Hematopoietic multipotent progenitor cell treated with erythropoietin and hydrocortisone succinate and interleukin-3 and kit ligand, for 15 days (in vitro differentiated cells): ENCODE results near the gene TOGARAM1.

Experiments used
- DNase-seq: peaks from one replicate; pipeline ENCODE4 v3.0.0-alpha.2; 2015; ENCODE audit warnings: low spot score

Gene TOGARAM1

DNA sequence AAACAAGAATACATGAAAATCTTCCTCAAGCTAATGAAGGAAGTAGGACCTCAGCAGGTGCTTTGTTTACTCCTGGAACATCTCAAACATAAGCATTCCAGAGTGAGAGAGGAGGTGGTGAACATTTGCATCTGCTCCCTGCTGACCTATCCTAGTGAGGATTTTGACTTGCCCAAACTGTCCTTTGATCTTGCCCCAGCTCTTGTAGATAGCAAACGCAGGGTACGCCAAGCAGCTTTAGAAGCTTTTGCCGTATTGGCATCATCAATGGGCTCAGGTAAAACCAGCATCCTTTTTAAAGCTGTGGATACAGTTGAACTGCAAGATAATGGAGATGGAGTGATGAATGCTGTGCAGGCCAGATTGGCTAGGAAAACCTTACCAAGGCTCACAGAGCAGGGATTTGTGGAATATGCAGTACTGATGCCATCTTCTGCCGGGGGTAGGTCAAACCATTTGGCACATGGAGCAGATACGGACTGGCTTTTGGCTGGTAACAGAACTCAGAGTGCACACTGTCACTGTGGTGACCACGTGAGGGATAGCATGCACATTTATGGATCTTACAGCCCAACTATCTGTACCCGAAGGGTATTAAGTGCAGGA, 1.9 kb downstream of the TOGARAM1 start:
- no peak for DNase-seq

GRCh38 chr14:44966601-44967336, 4.8 kb downstream of the TOGARAM1 start:
- DNase-seq: no peak

- DNase-seq: no peak
These were observed 6.7 kb downstream of the TOGARAM1 start for GRCh38 chr14:44968714-44969113.

GRCh38 chr14:44970907-44971306, 8.9 kb downstream of the TOGARAM1 start:
- DNase-seq: no peak

DNA sequence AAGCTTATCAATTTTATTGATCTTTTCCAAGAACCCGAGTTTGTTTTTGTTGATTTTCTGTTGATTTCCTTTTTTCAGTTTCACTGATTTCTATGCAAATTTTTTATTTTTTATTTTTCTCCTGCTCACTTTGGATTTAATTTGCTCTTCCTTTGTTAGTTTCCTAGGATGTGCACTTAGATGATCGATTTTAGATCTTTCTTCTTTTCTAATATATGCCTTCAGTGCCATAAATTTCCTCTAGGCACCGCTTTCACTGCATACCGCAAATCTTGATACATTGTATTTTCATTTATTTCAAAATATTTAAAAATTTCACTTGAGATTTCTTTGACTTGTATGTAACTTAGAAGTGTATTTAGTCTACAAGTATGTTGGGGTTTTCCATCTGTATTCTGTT, 9.5 kb downstream of the TOGARAM1 start:
- no peak for DNase-seq

- DNase-seq: no peak
These were observed 17.3 kb downstream of the TOGARAM1 start for GRCh38 chr14:44979273-44979672.

- no peak for DNase-seq
These were observed 17.9 kb downstream of the TOGARAM1 start for GRCh38 chr14:44979740-44980356.

GRCh38 chr14:44981198-44981597, 19.2 kb downstream of the TOGARAM1 start:
- no peak for DNase-seq

DNA sequence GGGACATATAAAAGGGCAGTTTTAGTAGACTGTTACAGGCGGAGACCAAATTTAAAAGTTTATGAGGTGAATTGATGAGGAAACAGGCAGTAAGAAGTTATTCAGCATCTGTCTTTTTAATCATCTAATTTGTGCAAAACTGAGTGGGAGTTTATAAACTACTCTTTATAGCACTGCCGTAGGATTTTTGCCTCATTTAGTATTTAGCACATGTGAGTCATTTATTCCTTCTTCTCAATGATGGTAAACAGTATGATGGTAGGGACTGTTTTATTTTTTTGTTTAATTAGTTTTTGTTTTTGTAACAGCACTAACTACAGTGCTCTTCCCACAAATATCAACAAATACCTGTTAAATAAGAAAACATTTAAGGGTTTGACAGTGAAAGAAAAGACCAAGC, 20.6 kb downstream of the TOGARAM1 start:
- no peak for DNase-seq

DNA sequence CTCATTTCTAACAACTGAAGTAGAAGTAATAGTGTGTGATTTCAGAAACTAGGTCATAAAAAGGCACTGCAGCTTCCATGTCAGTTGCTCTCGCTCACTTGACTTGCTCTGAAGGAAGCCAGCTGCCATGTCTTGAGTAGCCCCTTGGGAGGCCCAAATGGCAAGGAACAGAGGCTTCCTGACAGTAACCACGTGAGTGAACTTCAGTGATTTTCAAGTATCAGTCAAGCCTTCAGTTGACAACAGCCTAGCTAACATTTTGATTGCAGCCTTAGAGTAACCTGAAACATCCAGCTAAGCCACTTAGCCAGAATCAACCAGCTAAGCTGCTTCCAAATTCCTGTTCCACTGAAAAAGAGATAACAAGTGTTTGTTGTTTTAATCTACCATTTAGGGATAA, 26.7 kb downstream of the TOGARAM1 start:
- DNase-seq: no peak

DNA sequence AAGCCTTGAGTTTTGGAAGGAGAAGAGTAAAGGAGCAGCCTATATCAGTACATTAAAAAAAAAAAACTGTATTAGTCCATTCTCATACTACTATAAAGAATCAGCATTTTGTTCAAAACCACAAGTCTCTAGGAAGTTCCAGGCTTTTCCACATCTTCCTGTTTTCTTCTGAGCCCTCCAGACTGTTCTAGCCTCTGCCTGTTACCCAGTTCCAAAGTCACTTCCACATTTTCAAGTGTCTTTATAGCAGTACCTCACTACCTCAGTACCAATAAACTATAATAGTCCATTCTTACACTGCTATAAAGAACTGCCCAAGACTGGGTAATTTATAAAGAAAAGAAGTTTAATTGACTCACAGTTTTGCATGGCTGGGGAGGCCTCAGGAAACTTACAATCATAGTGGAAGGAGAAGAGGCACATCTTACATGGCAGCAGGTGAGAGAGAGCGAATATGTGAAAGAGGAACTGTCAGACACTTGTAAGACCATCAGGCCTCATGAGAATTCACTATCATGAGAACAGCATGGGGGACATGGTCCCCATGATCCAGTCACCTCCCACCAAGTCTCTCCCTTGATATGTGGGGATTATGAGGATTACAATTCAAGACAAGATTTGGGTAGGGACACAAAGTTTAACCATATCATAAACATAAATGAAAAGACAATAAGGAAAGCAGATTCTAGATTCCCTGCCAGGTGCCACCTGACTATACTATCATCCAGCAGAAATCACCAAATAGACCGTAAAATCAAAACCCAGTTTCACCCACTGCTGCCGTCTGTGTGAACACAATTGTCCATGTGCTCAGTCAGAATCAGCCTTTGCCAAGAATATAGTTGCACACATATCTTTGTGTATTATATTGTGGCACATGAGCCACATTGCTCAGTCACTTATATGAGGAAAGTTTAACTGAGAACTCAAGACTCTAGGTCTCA, 27.8 kb downstream of the TOGARAM1 start:
- no peak for DNase-seq

- DNase-seq: no peak
These were observed 28.5 kb downstream of the TOGARAM1 start for GRCh38 chr14:44990533-44990932.

DNA sequence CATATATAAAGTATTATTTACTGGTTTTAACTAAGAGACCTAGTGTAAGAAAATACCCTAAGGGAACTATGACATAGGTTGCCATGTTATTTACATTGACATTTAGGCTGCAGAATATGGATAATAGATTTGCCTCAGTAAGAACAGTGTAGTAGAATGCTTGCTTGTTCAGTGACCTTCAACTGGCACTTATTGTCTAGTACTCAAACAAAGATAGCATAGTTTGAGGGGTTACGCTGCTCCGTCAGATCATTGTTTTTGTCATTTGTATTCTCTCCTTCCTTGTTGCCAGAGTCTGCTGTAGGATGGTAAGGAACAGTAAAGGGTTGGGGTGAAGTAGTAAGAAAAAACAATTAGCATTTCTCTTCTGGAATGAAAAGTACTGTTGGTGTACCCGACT, 33.2 kb downstream of the TOGARAM1 start:
- DNase-seq: no peak

GRCh38 chr14:44995770-44996294, 33.8 kb downstream of the TOGARAM1 start:
- DNase-seq: no peak

GRCh38 chr14:45003924-45004323, 41.9 kb downstream of the TOGARAM1 start:
- DNase-seq: no peak

DNA sequence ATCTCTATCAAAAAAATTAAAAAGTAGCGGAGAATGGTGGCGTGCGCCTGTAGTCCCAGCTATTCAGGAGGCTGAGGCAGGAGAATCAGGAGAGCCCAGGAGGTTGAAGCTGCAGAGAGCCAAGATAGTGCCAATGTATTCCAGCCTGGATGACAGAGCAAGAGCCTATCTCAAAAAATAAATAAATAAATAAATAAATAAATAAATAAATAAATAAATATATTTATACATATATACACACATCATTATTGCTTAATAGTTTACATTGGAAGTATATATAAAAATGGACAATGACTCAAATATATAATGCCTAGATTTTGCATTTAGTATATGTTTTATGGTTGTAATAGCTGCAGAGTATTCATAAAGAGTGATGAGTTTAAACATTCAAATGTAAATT, 53.1 kb downstream of the TOGARAM1 start:
- no peak for DNase-seq

DNA sequence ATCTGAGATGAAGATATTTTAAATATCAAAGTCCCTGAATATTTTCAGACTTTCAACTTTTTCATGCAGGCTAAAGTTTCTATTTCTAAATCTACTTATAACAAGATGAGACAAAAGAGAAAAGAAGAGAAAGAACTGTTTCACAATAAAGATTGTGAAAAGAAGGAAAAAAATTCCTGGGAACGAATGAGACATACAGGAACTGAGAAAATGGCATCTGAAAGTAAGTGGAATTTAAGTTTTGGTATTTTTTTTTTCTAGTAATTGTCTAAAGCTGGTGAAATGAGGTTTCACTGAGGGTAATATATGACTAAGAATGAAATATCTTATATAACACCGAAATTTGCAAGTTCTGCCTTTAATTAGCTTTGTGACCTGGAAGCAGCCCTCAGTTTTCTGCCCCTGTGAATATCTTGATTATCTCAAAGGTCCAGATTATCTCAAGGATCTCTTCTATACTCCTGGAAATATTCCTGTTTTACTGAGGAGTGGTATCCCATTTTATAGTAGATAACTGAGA, 66.2 kb downstream of the TOGARAM1 start:
- DNase-seq: no peak

DNA sequence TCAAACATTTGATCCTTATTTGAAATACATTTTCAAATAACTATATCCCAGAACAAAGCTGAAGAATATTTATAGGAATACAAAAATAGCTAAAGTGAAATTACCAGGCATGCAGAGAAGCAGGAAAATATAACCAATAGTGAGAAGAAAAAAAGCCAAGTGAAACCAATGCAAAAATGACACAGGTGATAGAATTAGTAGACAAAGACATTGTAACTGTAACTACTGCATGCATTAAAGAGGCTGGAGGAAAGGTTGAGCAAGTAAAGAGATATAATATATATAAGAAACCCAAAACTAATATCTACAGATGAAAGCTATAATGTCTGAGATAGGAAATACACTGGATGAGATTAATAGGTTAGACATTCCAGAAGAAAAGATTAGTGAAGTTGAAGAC, 72.7 kb downstream of the TOGARAM1 start:
- DNase-seq: no peak

- no peak for DNase-seq
These were observed 76.3 kb downstream of the TOGARAM1 start for GRCh38 chr14:45038256-45038655.

DNA sequence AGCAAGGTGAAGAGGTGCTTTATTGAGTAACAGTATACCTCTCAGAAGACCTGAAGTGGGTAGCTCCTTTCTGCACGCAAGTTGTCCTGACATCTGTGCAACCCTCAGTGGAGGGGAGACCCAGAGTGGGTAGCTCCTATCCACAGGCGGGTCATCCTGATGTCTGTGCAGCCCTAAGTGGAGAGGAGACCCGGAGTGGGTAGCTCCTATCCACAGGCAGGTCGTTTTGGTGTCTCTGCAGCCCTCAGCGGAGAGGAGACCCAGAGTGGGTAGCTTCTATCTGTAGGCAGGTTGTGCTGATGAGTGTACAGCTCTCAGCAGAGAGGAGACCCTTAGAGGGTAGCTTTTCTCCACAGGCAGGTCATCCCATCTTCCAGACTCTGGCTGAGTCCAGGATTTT, 76.9 kb downstream of the TOGARAM1 start:
- DNase-seq: no peak

GRCh38 chr14:45039390-45039789, 77.4 kb downstream of the TOGARAM1 start:
- DNase-seq: no peak

DNA sequence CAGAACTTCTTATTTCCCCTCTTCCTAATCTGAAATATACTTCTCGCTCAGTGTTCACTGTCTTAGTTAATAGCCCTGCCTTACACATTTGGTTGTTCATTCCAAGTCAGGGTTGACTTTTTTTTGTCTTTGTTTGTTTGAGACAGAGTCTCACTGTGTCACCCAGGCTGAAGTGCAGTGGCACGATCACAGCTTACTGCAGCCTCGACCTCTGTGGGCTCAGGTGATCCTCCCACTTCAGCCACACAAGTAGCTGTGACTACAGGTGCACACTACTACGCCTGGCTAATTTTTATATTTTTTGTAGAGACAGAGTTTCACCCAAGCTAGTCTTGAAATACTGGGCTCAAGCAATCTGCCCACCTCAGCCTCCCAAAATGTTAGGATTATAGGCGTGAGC, 79.7 kb downstream of the TOGARAM1 start:
- no peak for DNase-seq
